ENCODE measurements around the gene SCYL2. TPM values are rescaled to one million over a fixed set of nuclear protein-coding genes. Genes with fewer than 3 reads are reported as not detected.
A peak's percentile ranks its signal among the peaks of the same experiment; 100 is the strongest.

Gene SCYL2
- polyA plus RNA-seq, 3 donors, result 16.5 to 25.5 (median 20.4) TPM

DNA sequence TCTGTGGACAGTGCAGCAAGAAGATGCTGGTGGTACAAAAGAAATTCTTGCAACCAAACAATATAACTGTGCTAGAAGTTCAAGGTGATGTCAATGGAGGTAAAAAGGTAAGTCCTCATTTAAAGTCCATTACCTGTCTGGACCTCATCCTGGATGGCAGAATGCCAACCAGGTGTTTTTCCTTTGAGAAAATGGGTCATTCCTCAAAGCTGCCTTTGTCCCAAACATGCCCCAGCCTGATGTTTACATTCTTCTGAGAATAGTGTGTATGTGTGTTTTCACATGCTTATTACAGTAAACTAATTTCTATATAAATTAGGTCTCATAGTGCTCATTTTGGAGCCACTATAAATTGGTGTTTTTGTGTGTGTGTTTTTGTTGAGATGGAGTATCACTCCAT is 41.5 kb upstream of the SCYL2 start:
- Histone ChIP-seq H3K9ac (ENCODE audit: insufficient read depth, low read length, poor library complexity, severe bottlenecking) (no peak overlapping the region), H3K27me3 (ENCODE audit: control insufficient read depth in 2 of 2, insufficient read depth in 2 of 2, low read length in 2 of 2) (no peaks in the 10 kb centered on the region), H3K4me1 (ENCODE audit: control insufficient read depth in 1 of 2, insufficient read depth in 2 of 2, low read length in 2 of 2) (peaks cover 0 to 3% of the 10 kb centered on the region in 2 donors), H3K79me2 (ENCODE audit: insufficient read depth, low read length) (no peaks in the 10 kb centered on the region), H3K27ac (ENCODE audit: low read depth in 1 of 2, low read length in 2 of 2) (no peak overlapping the region), H2AFZ (ENCODE audit: insufficient read depth, low read depth, low read length, poor library complexity, severe bottlenecking) (no peak overlapping the region), H3K9me3 (replicated peaks in 1 of 2; ENCODE audit: control insufficient read depth in 1 of 2, insufficient read depth in 1 of 2, low read length in 2 of 2) (no peaks in the 10 kb centered on the region), H4K20me1 (ENCODE audit: insufficient read depth, low read length) (no peaks in the 10 kb centered on the region), H3K4me3 (replicated peaks in 1 of 3; ENCODE audit: low read depth in 2 of 3, low read length in 3 of 3) (no peak overlapping the region), H3K4me2 (replicated peaks; ENCODE audit: extremely low read depth, low read length, poor library complexity, severe bottlenecking) (no peak overlapping the region), H3K36me3 (replicated peaks in 1 of 2; ENCODE audit: control insufficient read depth in 1 of 2, insufficient read depth in 2 of 2, low read length in 2 of 2) (peaks cover 31 to 51% of the 10 kb centered on the region in 2 donors)
- no peak for DNase-seq
- Mint-ChIP-seq H3K4me1 (peaks cover 10% of the 10 kb centered on the region), H3K36me3 (peaks cover 32 to 44% of the 10 kb centered on the region in 2 donors), H3K27ac (no peak overlapping the region), H3K27me3 (ENCODE audit: low read depth in 3 of 3) (peaks cover 0 to 1% (median 0%) of the 10 kb centered on the region in 3 donors), H3K4me3 (no peak overlapping the region), H3K9me3 (no peaks in the 10 kb centered on the region)
- intact Hi-C loops (cut with micrococcal nuclease), result no loop called here
- TF ChIP-seq, protein P1, sequence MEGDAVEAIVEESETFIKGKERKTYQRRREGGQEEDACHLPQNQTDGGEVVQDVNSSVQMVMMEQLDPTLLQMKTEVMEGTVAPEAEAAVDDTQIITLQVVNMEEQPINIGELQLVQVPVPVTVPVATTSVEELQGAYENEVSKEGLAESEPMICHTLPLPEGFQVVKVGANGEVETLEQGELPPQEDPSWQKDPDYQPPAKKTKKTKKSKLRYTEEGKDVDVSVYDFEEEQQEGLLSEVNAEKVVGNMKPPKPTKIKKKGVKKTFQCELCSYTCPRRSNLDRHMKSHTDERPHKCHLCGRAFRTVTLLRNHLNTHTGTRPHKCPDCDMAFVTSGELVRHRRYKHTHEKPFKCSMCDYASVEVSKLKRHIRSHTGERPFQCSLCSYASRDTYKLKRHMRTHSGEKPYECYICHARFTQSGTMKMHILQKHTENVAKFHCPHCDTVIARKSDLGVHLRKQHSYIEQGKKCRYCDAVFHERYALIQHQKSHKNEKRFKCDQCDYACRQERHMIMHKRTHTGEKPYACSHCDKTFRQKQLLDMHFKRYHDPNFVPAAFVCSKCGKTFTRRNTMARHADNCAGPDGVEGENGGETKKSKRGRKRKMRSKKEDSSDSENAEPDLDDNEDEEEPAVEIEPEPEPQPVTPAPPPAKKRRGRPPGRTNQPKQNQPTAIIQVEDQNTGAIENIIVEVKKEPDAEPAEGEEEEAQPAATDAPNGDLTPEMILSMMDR (IDR thresholded peaks at IDR 0.05), result no peak

DNA sequence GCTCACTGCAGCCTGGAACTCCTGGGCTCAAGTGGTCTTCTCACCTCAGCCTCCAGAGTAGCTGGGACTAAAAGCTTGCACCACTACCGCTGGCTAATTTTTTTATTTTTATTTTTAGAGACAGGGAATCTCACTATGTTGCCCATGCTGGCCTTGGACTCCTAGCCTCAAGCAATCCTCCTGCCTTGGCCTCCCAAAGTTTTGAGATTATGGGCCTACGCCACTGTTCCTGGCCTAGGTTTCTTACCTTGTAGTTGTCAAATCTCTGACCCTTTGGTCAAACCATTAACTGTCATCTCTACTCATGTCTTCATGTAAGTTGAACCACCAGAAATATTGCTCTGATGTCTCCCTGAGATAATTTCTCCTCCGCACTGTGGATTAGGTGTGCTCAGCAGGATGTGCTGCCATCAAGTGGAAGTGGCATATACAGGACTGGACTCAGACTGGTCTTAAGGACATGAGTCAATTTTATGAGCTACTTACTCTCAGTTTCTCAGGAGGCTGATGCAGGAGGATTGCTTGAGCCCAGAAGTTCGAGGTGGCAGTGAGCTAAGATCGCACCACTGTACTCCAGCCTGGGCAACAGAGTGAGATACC is 37.8 kb upstream of the SCYL2 start:
- 95% methylated on average over 3 of the region's 5 CpGs for WGBS (ENCODE audit: insufficient coverage)

More for the DNA sequence above, 37.8 kb upstream of the SCYL2 start:
- Histone ChIP-seq H3K27ac (ENCODE audit: low read depth in 1 of 2, low read length in 2 of 2) (no peak overlapping the region), H4K20me1 (ENCODE audit: insufficient read depth, low read length) (no peaks in the 10 kb centered on the region), H3K79me2 (ENCODE audit: insufficient read depth, low read length) (no peaks in the 10 kb centered on the region), H3K9me3 (replicated peaks in 1 of 2; ENCODE audit: control insufficient read depth in 1 of 2, insufficient read depth in 1 of 2, low read length in 2 of 2) (no peaks in the 10 kb centered on the region), H3K36me3 (replicated peaks in 1 of 2; ENCODE audit: control insufficient read depth in 1 of 2, insufficient read depth in 2 of 2, low read length in 2 of 2) (peaks cover 8 to 19% of the 10 kb centered on the region in 2 donors), H2AFZ (ENCODE audit: insufficient read depth, low read depth, low read length, poor library complexity, severe bottlenecking) (no peak overlapping the region), H3K9ac (ENCODE audit: insufficient read depth, low read length, poor library complexity, severe bottlenecking) (no peak overlapping the region), H3K4me3 (replicated peaks in 1 of 3; ENCODE audit: low read depth in 2 of 3, low read length in 3 of 3) (no peak overlapping the region), H3K4me1 (ENCODE audit: control insufficient read depth in 1 of 2, insufficient read depth in 2 of 2, low read length in 2 of 2) (peaks cover 0 to 3% of the 10 kb centered on the region in 2 donors), H3K27me3 (ENCODE audit: control insufficient read depth in 2 of 2, insufficient read depth in 2 of 2, low read length in 2 of 2) (no peaks in the 10 kb centered on the region), H3K4me2 (replicated peaks; ENCODE audit: extremely low read depth, low read length, poor library complexity, severe bottlenecking) (no peak overlapping the region)
- Mint-ChIP-seq H3K4me3 (no peak overlapping the region), H3K9me3 (no peaks in the 10 kb centered on the region), H3K36me3 (peaks cover 14 to 16% of the 10 kb centered on the region in 2 donors), H3K27ac (peak overlapping the region in 3 of 7 donors; percentile 6 to 56 (median 52)), H3K27me3 (ENCODE audit: low read depth in 3 of 3) (peaks cover 0 to 2% (median 2%) of the 10 kb centered on the region in 3 donors), H3K4me1 (peaks cover 10% of the 10 kb centered on the region)
- TF ChIP-seq, protein P1 (IDR thresholded peaks at IDR 0.05), result no peak
- intact Hi-C loops (cut with micrococcal nuclease), result no loop called here
- DNase-seq, result no peak
